Activated naive CD4-positive, alpha-beta T cell treated with anti-CD3 and anti-CD28 coated beads for 36 hours (primary cell): ENCODE results near the gene SPOPL. TPM values are rescaled to one million over a fixed set of nuclear protein-coding genes. Genes with fewer than 3 reads are reported as not detected.

Experiments used
- CTCF ChIA-PET: fragments of 350-600 bp; sonication (Branson Sonifier 250); formaldehyde crosslinking; loops from one replicate; lab custom pipeline; 2021; ENCODE audit warnings: antibody characterized with exemption; lab: Charles Lee
- DNase-seq: peaks from one replicate; pipeline ENCODE4 v3.0.0-alpha.2; 2020
- H3K27ac Mint-ChIP-seq: one replicate; pipeline ENCODE4 v1.8.0; 2021; ENCODE audit warnings: mild to moderate bottlenecking, mixed read lengths
- H3K27me3 Mint-ChIP-seq: one replicate; pipeline ENCODE4 v1.8.0; 2021; ENCODE audit warnings: low read depth, mixed read lengths
- H3K36me3 Mint-ChIP-seq: one replicate; pipeline ENCODE4 v1.8.0; 2021; ENCODE audit warnings: low read depth, mixed read lengths
- H3K4me1 Mint-ChIP-seq: one replicate; pipeline ENCODE4 v1.8.0; 2021; ENCODE audit warnings: low read depth, mixed read lengths
- H3K4me3 Mint-ChIP-seq: one replicate; pipeline ENCODE4 v1.8.0; 2021; ENCODE audit warnings: mild to moderate bottlenecking, moderate library complexity, mixed read lengths
- H3K9me3 Mint-ChIP-seq: one replicate; pipeline ENCODE4 v1.8.0; 2021; ENCODE audit warnings: mixed read lengths
- intact Hi-C: fragments of 100-400 bp; cut with micrococcal nuclease; formaldehyde crosslinking; loops from one replicate; pipeline ENCODE4 v1.15.1; 2023
- total RNA-seq, 2 experiments: library from RNA; stranded (reverse); gene quantifications; one replicate each; pipeline ENCODE4 v1.2.3, GENCODE V29; 2021

Gene SPOPL
- total RNA-seq, 2 experiments from 2014 or later: 8.4 to 8.7 TPM

GRCh38 chr2:138621139-138621538, 119.6 kb downstream of the SPOPL start:
- CTCF ChIA-PET: interaction anchor here (0.6 kb wide), 1 partner anchor 1855 kb away, joined by 5 read pairs; no protein-coding TSS in a partner anchor
- Mint-ChIP-seq H3K9me3 (no peaks in the 10 kb centered on the region), H3K36me3 (no peaks in the 10 kb centered on the region), H3K4me1 (no peaks in the 10 kb centered on the region), H3K4me3 (no peak overlapping the region), H3K27me3 (peaks cover 14% of the 10 kb centered on the region), H3K27ac (no peak overlapping the region)
- intact Hi-C loops: no loop called here
- no peak for DNase-seq

- CTCF ChIA-PET: no interaction called here
- Mint-ChIP-seq H3K27ac (no peak overlapping the region), H3K36me3 (no peaks in the 10 kb centered on the region), H3K27me3 (peaks cover 24% of the 10 kb centered on the region), H3K4me1 (no peaks in the 10 kb centered on the region), H3K4me3 (no peak overlapping the region), H3K9me3 (no peaks in the 10 kb centered on the region)
- DNase-seq: no peak
- intact Hi-C loops: no loop called here
Observed at GRCh38 chr2:138622613-138623012, 121.0 kb downstream of the SPOPL start.
